GM18870 (cell line): Measurements from ENCODE around the gene FIG4.
"Not testable (repeated sequence)": the region's sequence is repeated elsewhere in the genome, so short reads cannot be mapped to it uniquely, and the experiment has no call there.

ENCODE experiments used
- ATAC-seq: cut with Tn5 transposase; IDR thresholded peaks from one replicate; pipeline ENCODE4 v1.9.1; 2021; ENCODE audit warnings: moderate library complexity; ENCODE audit not compliant: unreplicated experiment

FIG4 gene

DNA sequence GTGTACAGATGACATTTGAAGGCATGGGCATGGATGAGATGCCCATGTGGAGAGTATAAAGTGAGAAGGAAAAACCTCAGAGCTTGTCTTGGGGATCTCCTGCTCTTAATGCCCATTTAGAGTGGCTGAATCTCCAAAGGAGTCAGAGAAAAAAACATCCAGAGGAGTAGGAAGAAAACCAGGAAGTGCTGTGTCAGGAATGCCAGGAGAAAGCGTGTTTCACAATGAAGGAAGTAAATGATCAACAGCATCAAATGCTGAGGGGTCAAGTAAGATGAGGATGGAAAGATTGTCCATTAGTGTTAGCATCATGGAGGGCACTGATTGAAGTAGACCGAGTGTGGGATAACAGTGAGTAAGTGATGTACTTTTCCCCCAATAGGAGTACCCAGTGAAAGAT is 56.1 kb downstream of the FIG4 start:
- ATAC-seq: no peak

DNA sequence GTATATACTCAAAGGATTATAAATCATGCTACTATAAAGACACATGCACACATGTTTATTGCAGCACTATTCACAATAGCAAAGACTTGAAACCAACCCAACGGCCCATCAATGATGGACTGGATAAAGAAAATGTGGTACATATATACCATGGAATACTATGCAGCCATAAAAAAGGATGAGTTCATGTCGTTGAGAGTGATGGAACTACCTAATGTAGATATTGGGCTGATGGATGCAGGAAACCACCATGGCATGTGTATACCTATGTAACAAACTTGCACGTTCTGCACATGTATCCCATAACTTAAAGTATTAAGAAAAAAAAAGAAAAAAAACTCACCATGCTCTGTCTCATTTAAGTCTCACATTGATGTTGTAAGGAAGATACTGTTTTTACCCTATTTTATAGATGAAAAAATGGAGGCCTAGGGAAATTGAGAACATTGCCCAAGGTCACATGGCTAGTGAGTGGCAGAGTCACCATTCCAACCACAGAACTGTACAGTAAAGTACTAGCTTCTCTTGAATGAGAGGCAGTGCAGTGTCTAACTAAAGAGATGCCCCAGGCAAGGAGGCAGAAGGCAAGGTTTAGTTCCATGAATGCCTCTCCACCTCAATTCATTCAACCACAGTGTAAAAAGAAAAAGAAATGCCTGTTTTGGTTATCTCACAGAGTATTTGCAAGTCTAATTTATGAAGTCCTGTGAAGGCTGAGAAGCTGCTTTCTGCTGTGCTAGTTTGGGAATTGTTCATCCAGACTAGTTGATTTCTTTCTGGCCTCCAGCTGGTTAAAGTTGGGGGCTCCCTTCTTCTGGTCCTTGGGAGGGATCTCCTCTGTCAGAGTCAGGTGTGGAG is 68.2 kb downstream of the FIG4 start:
- no peak for ATAC-seq

GRCh38 chr6:109760208-109760607 is 69.1 kb downstream of the FIG4 start:
- ATAC-seq: no peak

DNA sequence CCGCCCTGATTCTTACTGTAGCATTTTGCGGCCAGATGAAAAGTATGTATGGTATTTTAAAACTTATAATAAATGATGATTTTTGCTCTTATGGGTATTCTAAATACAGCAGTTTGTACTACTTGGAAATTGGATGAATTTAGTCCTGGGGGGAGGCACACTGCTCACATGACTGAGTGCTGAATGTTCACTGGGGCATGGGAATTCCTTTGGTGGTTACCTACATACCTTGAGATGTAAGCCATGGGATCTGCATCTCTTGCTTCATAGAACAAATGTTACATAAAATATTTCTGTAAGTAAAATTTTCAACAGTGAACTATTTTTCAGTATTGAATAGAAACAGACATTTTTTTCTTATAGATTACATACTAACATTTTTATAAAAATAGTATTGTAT is 71.1 kb downstream of the FIG4 start:
- no peak for ATAC-seq

DNA sequence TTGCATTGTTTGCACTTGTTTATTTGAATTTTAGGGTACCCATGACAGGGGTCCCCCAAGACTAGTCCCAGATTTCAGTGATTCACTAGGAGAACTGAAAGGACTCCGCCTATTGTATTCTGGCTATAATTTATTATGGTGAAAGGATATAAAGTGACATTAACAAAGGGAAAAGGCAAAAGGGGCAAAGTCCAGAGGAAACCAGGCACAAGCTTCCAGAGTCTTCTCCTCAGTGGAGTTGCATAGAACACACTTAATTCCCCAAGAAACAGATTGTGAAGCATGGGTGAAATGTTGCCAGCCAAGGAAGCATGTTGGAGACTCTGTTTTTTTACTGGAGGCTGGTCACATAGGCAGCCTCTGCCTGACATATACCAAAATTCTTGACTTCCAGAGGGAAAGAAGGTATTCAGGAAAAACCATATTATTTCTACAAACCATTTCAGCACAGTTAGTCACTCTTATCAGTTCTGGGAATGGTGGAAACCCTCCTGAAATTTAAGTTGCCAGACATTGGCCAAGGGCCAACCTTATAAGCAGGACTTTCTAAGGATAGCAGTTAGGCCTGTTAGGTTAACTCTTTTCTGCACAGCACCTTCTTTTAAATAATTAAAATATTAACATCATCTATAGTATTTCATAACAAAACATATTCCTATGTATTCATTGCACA is 71.8 kb downstream of the FIG4 start:
- no peak for ATAC-seq

DNA sequence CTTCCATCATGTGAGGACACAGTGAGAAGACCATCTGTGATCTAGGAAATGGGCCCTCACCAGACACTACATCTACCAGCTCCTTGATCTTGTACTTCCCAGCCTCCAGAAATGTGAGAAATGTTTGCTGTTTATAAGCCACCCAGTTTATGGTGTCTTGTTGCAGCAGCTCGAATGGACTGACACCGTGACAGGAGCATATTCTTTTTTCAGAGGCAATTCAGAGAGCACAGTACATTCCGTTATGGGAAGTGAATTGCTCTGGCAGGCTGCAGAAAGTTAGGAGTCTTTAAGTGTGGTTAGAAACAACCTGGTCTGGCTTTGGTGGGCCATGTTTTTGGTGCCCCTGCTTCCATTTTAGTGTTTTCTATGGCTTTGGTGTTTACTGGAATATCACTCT is 75.1 kb downstream of the FIG4 start:
- no peak for ATAC-seq

GRCh38 chr6:109767961-109768360 is 76.9 kb downstream of the FIG4 start:
- ATAC-seq: no peak

- no peak for ATAC-seq
Observed at GRCh38 chr6:109768485-109768884, 77.4 kb downstream of the FIG4 start.

DNA sequence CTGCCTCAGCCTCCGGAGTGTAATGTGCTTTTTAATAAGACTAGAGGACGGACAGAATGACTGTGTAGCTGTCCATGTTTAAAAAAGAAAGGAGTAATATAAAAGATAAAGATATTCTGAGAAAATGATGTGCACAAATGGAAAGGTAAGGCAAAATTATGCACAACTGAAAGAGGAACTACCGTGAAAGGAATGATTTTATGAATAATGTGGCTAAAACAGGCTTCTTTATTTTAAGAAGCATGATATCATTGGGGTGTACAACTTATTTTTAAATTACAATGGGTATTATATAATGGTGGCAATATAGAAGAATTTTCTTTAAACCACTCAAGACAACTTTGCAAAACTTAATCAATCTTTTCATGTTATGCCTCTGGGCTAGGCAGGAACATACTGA is 78.1 kb downstream of the FIG4 start:
- no peak for ATAC-seq

DNA sequence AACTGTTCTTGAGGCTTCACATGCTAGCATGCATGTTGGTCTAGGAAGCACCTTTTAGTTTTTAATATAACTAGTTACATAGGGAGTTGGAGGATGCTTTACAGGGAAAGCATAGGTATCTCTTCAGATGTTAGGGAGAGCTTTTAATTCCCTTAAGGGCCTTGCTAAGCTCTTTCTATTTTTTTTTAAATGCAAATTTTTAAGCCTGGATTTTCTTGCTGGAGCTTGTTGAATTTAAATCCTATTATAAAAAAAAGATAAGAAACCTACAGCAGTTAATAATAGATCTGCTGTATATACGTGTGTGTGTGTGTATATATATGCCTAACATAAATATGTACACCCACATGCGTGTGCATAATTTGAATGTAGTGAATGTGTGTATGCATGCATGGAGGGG is 79.0 kb downstream of the FIG4 start:
- no peak for ATAC-seq

- no peak for ATAC-seq
Observed at GRCh38 chr6:109770779-109771178, 79.7 kb downstream of the FIG4 start.

DNA sequence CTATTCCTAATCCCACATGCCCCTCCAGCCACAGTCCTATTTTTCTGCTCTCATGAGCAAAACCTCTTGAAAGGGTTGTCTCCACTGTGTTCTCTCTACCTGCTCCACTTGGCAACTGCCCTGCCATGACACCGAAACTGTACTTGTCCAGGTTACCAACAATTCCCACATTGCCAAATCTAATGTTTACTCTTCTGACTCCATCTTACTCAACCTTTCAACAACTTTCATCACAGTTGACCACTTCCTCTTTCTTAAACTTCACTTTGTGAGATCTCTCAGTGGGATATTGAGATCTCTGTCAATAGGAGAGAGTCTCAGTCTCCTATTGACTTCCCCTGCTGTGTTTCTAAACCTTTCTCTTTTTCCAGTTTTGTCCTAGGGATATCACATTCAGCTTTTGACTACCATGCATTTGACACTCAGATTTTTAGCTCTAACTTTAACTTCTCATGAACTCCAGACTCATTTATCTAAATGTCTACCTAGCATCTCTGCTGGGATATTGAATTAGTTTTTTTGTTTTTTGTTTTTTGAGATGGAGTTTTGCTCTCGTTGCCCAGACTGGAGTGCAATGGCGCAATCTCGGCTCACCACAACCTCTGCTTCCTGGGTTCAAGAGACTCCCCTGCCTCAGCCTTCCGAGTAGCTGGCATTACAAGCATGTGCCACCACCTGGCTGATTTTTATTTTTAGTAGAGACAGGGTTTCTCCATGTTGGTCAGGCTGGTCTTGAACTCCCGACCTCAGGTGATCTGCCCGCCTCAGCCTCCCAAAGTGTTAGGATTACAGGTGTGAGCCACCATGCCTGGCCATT is 81.1 kb downstream of the FIG4 start:
- ATAC-seq: not testable (repeated sequence)

DNA sequence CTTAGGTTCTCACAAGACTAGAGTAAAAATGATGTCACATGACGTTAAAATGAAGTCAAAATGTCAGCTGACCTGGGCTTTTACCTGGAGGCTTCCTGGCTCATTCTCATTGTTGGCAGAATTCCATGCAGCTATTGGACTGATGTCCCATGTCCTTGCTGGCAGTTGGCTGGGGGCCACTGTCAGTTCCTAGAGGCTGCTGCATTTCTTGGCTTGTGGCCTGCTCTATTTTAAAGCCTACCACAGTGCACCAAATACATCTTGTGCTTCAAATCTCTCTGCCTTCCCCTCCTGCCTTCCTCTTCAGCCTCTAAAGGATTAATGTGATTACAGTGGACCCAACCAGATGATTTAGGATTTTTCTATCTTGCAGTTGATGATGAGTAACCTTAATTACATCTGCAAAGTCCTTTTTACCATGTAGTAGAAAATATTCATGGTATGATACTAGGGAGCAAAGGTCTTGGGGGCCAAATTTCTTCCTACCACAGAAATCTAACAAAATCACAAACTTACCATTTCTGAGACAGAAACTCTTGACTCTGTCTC is 81.9 kb downstream of the FIG4 start:
- ATAC-seq: no peak

DNA sequence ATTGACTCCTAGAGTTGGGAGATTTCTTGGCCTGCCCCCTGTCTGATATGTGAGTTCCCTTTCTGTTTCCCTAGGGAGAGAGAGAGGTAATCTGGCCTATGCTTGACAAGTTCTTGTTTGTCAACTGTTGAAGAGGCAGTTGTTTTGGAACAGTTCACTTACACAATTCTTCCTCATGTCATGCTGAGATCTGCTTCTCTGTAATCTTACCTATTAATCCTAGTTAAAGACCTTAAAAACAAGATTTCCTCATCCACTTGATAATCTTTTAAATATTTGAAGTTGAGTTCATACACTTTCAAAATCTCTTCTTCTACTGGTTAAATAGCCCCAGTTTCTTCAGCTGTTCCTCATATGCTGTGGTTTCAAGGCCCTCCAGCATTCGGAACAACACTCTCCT is 89.9 kb downstream of the FIG4 start:
- ATAC-seq: no peak

DNA sequence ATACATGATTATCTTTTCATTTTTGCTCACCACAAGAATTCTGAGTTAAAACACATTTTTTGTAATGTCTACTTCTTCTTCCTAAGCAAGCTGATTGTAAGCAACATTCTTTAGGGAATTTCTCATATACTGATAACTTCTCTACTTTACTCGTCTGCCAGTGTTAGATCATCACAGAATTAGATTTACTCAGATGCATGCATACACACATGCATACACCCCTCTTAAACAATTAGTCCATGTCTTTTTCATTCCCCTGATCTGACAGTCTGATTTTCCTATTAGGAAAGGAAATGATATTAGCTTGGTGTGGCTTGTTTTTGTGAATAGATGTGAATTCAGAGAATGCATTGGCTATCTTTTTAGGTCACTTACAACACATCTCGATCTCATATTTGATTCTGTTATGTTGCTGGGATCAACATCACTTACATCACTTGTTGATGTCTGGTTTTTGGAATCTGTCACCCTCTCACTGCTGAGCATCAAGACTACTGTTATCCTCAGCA is 91.4 kb downstream of the FIG4 start:
- ATAC-seq: no peak

DNA sequence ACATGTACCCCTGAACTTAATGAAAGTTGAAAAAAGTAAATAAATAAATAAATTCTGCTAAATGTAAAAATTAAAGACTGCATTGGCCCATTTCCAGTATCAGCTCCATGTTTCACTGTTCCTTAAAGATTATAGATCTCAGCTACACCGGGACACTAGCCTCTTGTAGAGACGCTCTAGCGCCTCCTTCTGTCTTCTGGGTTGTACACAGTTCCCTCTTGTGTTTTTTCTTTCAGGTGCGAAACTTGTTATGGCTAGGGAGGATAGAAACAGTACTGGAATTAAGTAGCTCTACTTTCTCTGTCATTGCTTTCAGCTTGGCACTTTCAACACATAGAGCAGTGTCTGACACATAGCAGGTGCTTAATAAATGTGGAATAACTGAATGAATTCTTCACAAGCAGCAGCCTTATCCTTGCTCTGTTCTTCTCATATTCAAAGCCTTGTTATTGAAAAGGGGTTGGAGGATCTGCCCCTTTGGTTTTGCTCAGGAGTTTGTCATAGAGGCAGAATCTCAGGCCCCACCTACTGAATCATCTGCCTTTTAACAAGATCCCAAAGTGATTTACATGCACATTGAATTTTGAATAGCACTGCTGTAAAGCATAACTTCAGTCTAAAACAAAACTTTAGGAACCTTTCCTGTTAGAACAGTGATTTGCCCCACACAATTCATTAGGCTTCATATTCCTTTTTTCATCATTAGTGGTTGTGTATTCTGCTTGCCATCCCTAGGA is 92.3 kb downstream of the FIG4 start:
- ATAC-seq: no peak

DNA sequence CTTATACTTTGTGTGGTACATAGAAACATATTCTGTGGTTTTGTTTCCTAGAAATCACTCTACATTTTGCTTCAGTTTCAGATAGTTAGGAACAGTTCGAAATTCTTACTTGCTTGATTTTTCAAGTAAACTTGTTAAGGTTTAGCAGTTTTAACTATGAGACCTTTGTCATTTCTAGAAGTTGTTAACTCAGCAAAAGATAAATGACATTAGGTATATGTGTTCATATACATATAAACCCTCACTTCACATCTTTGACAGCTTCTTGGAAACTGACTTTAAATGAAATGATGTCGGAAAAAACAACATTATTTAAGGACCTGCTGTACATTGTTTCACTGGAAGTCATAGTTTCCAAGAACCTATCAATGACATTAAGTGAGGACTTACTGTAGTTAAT is 96.2 kb downstream of the FIG4 start:
- no peak for ATAC-seq

GRCh38 chr6:109788687-109789086 is 97.6 kb downstream of the FIG4 start:
- no peak for ATAC-seq

DNA sequence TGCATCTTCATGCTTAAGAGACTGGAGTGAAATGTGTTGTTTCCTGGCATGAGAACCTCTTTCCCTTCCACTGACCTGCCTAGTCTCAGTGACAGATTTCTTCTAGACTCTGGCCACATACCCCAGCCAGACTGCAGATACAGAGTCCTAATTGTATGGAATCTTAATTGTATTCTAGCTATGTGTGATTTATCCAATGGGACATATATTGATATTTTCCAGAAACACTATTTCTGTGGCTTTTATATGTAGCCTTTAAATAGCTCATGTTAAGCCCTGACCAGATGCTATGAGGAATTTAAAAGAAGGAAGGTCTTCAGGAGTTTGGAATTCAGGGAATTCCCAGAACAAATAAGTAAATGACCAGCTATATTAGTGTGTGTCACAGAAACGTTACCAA is 99.0 kb downstream of the FIG4 start:
- no peak for ATAC-seq

DNA sequence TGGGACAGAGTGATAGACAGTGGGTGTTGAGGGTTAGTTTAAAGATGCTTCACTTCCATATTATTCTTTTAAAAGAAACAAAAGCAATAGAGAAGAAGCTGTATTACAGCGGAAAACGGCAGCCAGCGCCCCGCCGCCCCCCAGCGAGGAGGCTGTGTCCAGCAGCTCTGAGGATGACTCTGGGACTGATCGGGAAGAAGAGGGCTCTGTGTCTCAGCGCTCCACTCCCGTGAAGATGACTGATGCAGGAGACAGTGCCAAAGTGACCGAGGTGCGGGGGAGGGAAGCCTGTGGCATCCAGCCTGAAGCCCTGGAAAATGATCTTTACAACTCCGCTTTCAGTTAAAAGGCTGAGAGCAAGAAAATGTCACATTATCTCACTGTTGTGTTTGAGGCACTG is 100.2 kb downstream of the FIG4 start:
- no peak for ATAC-seq

- ATAC-seq: no peak
Observed at GRCh38 chr6:109793021-109793420, 101.9 kb downstream of the FIG4 start.
